ENCODE measurements around the gene CCDC121.

DNA sequence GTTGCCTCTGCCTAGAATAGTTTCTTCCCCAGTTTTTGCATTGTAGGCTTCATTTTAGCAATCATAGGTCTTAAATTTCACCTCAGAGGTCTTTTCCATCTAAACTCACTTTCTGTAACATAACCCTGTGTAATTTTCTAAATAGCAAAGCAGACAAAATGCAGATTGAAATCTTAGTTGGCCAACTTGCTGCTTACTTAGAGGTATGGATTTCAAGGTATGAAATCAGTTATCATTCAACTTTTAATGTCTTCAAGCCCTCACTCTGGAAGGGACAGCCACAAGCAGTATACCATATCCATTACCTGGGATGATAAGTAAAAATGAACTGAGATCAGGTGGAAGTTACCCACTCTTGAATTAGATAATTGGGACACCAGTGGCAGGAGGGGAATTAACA, 3.9 kb downstream of the CCDC121 start:
- TF ChIP-seq ZNF121 (tag by site-specific recombination; IDR thresholded peaks at IDR 0.05) (no peak), KLF9 (tag by site-specific recombination; IDR thresholded peaks at IDR 0.05; ENCODE audit: low read depth) (no peak), ZNF10 (tag by site-specific recombination; IDR thresholded peaks at IDR 0.05) (no peak), ZNF560 (tag by site-specific recombination; IDR thresholded peaks at IDR 0.05; ENCODE audit: borderline replicate concordance) (no peak), ZNF404 (tag by site-specific recombination; IDR thresholded peaks at IDR 0.05) (no peak), ZNF747 (tag by site-specific recombination; IDR thresholded peaks at IDR 0.05) (no peak), ZNF768 (tag by site-specific recombination; IDR thresholded peaks at IDR 0.05) (no peak)
- TF ChIP-seq, protein P1, sequence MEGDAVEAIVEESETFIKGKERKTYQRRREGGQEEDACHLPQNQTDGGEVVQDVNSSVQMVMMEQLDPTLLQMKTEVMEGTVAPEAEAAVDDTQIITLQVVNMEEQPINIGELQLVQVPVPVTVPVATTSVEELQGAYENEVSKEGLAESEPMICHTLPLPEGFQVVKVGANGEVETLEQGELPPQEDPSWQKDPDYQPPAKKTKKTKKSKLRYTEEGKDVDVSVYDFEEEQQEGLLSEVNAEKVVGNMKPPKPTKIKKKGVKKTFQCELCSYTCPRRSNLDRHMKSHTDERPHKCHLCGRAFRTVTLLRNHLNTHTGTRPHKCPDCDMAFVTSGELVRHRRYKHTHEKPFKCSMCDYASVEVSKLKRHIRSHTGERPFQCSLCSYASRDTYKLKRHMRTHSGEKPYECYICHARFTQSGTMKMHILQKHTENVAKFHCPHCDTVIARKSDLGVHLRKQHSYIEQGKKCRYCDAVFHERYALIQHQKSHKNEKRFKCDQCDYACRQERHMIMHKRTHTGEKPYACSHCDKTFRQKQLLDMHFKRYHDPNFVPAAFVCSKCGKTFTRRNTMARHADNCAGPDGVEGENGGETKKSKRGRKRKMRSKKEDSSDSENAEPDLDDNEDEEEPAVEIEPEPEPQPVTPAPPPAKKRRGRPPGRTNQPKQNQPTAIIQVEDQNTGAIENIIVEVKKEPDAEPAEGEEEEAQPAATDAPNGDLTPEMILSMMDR (tag by site-specific recombination; IDR thresholded peaks at IDR 0.05), result no peak
- TF ChIP-seq, protein P2, sequence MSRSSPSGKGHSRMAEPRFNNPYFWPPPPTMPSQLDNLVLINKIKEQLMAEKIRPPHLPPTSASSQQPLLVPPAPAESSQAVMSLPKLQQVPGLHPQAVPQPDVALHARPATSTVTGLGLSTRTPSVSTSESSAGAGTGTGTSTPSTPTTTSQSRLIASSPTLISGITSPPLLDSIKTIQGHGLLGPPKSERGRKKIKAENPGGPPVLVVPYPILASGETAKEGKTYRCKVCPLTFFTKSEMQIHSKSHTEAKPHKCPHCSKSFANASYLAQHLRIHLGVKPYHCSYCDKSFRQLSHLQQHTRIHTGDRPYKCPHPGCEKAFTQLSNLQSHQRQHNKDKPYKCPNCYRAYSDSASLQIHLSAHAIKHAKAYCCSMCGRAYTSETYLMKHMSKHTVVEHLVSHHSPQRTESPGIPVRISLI (tag by site-specific recombination; IDR thresholded peaks at IDR 0.05), result no peak
